BJ (cell line): ENCODE data around the gene CPNE4. TPM values are rescaled to one million over a fixed set of nuclear protein-coding genes. Genes with fewer than 3 reads are reported as not detected.
A peak's percentile ranks its signal among the peaks of the same experiment; 100 is the strongest.

Experiments
- CTCF ChIA-PET: fragments of 350-600 bp; formaldehyde crosslinking; extraction: SDS; loops from one replicate; lab custom pipeline; 2021; ENCODE audit warnings: antibody characterized with exemption, inconsistent platforms; lab: Yijun Ruan, JAX
- POLR2A ChIA-PET: fragments of 300-600 bp; sonication (Branson Sonifier 250); formaldehyde crosslinking; extraction: SDS; loops from one replicate; lab custom pipeline; 2021; ENCODE audit warnings: antibody characterized with exemption; lab: Charles Lee
- DNase-seq: peaks from one replicate; pipeline ENCODE4 v3.0.0-alpha.2; 2011; ENCODE audit warnings: low read depth
- H3K27me3 ChIP-seq: 2 replicates; pipeline ENCODE4 v1.6.0; 2011; ENCODE audit warnings: low read length; ENCODE audit not compliant: control insufficient read depth, insufficient read depth
- H3K36me3 ChIP-seq: 2 replicates; pipeline ENCODE4 v1.5.1; 2011; ENCODE audit warnings: low read length; ENCODE audit not compliant: control insufficient read depth, insufficient read depth
- H3K4me3 ChIP-seq: 2 replicates; pipeline ENCODE4 v1.5.1; 2011; ENCODE audit warnings: low read depth, mild to moderate bottlenecking, control low read depth, low read length
- polyA plus RNA-seq: library from polyadenylated mRNA; depleted of rRNA; stranded (reverse); fragments of >200 nt; gene quantifications from 2 replicates; pipeline ENCODE4 v1.2.3, GENCODE V29; 2011
- TF ChIP-seq, protein P1 (sequence below): IDR thresholded peaks from 2 replicates; pipeline ENCODE4 v1.5.1; 2011; ENCODE audit warnings: low read depth, mild to moderate bottlenecking, control low read depth, inconsistent platforms, low read length, moderate library complexity; ENCODE audit not compliant: insufficient read depth

CPNE4 gene
- polyA plus RNA-seq, 1 experiment: not detected

DNA sequence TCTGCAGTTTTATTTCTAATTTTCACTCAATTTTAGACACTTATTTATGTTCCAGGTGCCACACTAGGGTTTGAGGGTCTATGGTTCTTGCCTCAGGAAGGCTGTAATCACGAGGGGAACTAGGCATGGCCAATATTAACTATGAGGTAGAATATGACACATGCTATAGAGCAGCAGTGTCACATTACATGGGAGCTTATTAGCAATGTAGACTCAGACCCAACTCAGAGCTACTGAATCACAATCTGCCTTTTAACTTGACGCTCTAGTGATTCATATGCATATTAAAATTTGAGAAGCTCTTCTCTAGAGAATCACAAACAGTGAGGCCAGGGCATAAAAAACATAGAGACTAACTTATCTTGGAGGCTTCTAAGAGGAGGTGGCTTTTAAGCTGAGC lies 499.2 kb downstream of the CPNE4 start:
- CTCF ChIA-PET: interaction anchor here (1.1 kb wide), 1 partner anchor 12 kb away, joined by 3 read pairs; no protein-coding TSS in a partner anchor
- TF ChIP-seq, protein P1, sequence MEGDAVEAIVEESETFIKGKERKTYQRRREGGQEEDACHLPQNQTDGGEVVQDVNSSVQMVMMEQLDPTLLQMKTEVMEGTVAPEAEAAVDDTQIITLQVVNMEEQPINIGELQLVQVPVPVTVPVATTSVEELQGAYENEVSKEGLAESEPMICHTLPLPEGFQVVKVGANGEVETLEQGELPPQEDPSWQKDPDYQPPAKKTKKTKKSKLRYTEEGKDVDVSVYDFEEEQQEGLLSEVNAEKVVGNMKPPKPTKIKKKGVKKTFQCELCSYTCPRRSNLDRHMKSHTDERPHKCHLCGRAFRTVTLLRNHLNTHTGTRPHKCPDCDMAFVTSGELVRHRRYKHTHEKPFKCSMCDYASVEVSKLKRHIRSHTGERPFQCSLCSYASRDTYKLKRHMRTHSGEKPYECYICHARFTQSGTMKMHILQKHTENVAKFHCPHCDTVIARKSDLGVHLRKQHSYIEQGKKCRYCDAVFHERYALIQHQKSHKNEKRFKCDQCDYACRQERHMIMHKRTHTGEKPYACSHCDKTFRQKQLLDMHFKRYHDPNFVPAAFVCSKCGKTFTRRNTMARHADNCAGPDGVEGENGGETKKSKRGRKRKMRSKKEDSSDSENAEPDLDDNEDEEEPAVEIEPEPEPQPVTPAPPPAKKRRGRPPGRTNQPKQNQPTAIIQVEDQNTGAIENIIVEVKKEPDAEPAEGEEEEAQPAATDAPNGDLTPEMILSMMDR: no peak
- DNase-seq: peak; percentile 18
- Histone ChIP-seq H3K4me3 (no peak overlapping the region), H3K27me3 (no peaks in the 10 kb centered on the region), H3K36me3 (no peaks in the 10 kb centered on the region)
- POLR2A ChIA-PET: no interaction called here

- Histone ChIP-seq H3K4me3 (no peak overlapping the region), H3K27me3 (no peaks in the 10 kb centered on the region), H3K36me3 (no peaks in the 10 kb centered on the region)
- TF ChIP-seq, protein P1: no peak
- CTCF ChIA-PET: interaction anchor here (1.1 kb wide), 1 partner anchor 13 kb away, joined by 3 read pairs; no protein-coding TSS in a partner anchor
- POLR2A ChIA-PET: no interaction called here
- DNase-seq: peak; percentile 19
Observed at GRCh38 chr3:131535131-131535530, 499.7 kb downstream of the CPNE4 start.

DNA sequence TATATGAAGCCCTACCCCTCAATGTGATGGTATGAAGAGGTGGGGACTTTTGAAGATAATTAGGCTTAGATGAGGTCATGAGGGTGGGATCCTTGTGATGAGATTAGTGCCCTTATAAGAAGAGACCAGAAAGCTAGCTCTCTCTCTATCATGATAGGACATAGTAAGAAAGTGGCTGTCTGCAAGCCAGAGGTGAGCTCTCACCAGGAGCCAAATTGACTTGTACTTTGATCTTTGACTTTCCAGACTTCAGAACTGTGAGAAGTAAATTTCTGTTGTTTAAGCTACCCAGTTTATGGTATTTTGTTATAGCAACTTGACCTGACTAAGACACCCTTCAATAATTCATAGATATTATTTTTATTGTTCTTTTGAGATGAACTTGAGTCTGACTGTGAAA lies 502.2 kb downstream of the CPNE4 start:
- CTCF ChIA-PET: no interaction called here
- DNase-seq: no peak
- POLR2A ChIA-PET: no interaction called here
- H3K4me3 ChIP-seq: no peak overlapping the region
- H3K27me3 ChIP-seq: peaks cover 3% of the 10 kb centered on the region; the same call in 1 of the 2 replicates
- TF ChIP-seq, protein P1: no peak
- H3K36me3 ChIP-seq: no peaks in the 10 kb centered on the region

GRCh38 chr3:131530843-131531242 lies 504.0 kb downstream of the CPNE4 start:
- no peaks in the 10 kb centered on the region for H3K36me3 ChIP-seq
- TF ChIP-seq, protein P1: no peak
- no peak overlapping the region for H3K4me3 ChIP-seq
- ChIA-PET POLR2A (no interaction called here), CTCF (interaction anchor here (0.7 kb wide), 1 partner anchor 9 kb away, joined by 3 read pairs; no protein-coding TSS in a partner anchor)
- peaks cover 3% of the 10 kb centered on the region; the same call in 1 of the 2 replicates for H3K27me3 ChIP-seq
- no peak for DNase-seq

DNA sequence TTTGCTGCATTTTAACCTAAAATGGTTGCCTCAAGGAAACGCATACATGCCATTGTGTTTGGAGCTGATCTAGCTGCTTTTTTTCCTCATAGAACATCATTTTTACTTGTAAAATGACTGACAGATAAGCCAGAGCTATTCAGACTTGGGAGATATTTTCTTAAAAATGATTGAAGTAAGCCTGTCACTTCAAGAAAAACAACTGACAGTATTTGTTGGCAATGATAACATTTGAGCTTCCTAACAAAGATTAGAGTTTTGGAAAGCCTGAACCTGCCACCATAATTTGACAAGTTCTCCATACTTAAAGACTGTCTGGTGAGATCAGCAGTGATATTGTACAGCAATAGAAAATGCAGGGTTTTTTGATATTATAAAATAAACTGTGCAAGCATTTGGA lies 504.4 kb downstream of the CPNE4 start:
- no peak for DNase-seq
- TF ChIP-seq, protein P1: no peak
- ChIA-PET POLR2A (no interaction called here), CTCF (interaction anchor here (0.7 kb wide), 1 partner anchor 9 kb away, joined by 3 read pairs; no protein-coding TSS in a partner anchor)
- Histone ChIP-seq H3K4me3 (no peak overlapping the region), H3K36me3 (no peaks in the 10 kb centered on the region), H3K27me3 (peaks cover 3% of the 10 kb centered on the region; the same call in 1 of the 2 replicates)
